C4-2B (cell line): ENCODE results near the gene WDR83.

Experiments used
- CTCF ChIP-seq: fragments of 450-650 bp; conservative IDR thresholded peaks from 2 replicates; pipeline ENCODE4 v1.5.1; 2017; ENCODE audit warnings: mild to moderate bottlenecking
- ZFX ChIP-seq: fragments of 450-650 bp; IDR thresholded peaks from 2 replicates; pipeline ENCODE4 v1.6.1; 2017

GRCh38 chr19:12672744-12673143, 6.1 kb downstream of the WDR83 start:
- TF ChIP-seq CTCF (no peak), ZFX (no peak)
